ENCODE data around the gene C1QTNF9. TPM values are rescaled to one million over a fixed set of nuclear protein-coding genes. Genes with fewer than 3 reads are reported as not detected.
"Not testable (repeated sequence)": the region's sequence is repeated elsewhere in the genome, so short reads cannot be mapped to it uniquely, and the experiment has no call there.

Gene C1QTNF9
- polyA plus RNA-seq, 1 donor, result 0.42 TPM

DNA sequence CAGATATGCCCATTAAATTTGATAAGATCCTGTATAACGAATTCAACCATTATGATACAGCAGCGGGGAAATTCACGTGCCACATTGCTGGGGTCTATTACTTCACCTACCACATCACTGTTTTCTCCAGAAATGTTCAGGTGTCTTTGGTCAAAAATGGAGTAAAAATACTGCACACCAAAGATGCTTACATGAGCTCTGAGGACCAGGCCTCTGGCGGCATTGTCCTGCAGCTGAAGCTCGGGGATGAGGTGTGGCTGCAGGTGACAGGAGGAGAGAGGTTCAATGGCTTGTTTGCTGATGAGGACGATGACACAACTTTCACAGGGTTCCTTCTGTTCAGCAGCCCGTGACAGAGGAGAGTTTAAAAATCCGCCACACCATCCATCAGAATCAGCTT is 12.0 kb downstream of the C1QTNF9 start:
- H3K36me3 ChIP-seq (ENCODE audit: control insufficient read depth, insufficient read depth, low read length); H3K9me3 ChIP-seq (ENCODE audit: control insufficient read depth, low read depth, low read length); H3K4me1 ChIP-seq (ENCODE audit: control insufficient read depth, insufficient read depth, low read length); H3K27ac ChIP-seq (ENCODE audit: low read length); H3K27me3 ChIP-seq (ENCODE audit: control insufficient read depth, insufficient read depth, low read length); H3K4me3 ChIP-seq (ENCODE audit: low read length); DNase-seq: not testable (repeated sequence)
- no CpG with 5 or more reads among the region's 8 CpGs for WGBS (ENCODE audit: insufficient coverage, low lambda C conversion rate)

DNA sequence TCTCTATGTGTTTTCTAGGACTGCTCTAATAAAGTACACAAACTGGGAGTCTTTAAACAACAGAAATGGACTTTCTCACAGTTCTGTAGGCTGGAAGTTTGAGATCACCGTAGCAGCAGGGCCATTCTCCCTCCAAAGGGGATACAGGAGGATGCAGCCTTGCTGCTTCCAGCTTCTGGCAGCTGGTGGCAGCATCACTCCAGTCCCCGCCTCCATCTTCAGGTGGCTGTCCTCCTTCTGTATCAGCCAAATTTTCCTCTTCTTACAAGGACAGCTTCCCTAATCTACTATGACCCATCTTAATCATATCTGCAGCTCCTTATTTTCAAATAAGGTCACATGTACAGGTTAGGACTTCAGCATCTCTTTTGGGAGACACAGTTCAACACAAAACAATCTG is 13.1 kb downstream of the C1QTNF9 start:
- H3K4me3 ChIP-seq (ENCODE audit: low read length); DNase-seq; H3K9me3 ChIP-seq (ENCODE audit: control insufficient read depth, low read depth, low read length); H3K27me3 ChIP-seq (ENCODE audit: control insufficient read depth, insufficient read depth, low read length); H3K27ac ChIP-seq (ENCODE audit: low read length); H3K36me3 ChIP-seq (ENCODE audit: control insufficient read depth, insufficient read depth, low read length); H3K4me1 ChIP-seq (ENCODE audit: control insufficient read depth, insufficient read depth, low read length): not testable (repeated sequence)
- WGBS (ENCODE audit: insufficient coverage, low lambda C conversion rate), result no CpG with 5 or more reads among the region's 2 CpGs

DNA sequence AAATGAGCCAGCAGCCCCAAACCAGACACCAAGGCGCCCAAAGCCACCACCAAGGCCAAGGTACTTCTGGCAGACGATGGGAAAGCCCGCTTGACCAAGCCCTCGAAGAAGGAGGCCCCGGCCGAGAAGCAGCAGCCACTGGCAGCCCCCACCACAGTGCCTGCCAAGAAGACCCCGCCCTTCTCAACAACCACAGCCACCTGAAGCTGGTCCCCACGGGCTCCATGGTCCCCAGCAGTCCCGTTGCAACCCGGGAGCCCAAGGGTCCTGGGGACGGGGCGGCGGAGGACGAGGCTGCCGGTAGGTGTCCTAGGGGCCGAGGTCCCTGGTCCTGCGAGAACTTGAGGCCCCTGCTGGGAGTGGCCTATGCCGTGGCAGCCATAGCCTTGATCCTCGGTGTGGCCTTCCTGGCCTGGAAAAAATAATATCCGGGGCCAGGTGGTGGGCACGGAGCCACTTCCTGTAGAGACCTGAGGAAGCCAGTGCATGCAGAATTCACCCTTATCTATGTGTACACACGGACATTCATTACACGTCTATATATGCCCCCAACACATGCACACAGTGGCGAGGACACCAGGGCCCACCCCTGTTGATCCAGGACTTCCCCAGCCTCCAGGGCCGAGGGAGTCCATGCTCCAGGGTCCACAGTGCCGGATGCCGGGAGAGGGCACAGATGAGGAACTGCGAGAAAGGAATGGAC is 13.8 kb downstream of the C1QTNF9 start:
- Histone ChIP-seq H3K27me3 (ENCODE audit: control insufficient read depth, insufficient read depth, low read length) (peaks cover 12% of the 10 kb centered on the region), H3K36me3 (ENCODE audit: control insufficient read depth, insufficient read depth, low read length) (no peaks in the 10 kb centered on the region), H3K27ac (ENCODE audit: low read length) (no peak overlapping the region), H3K4me3 (ENCODE audit: low read length) (no peak overlapping the region), H3K4me1 (ENCODE audit: control insufficient read depth, insufficient read depth, low read length) (no peaks in the 10 kb centered on the region), H3K9me3 (ENCODE audit: control insufficient read depth, low read depth, low read length) (peaks cover 6% of the 10 kb centered on the region)
- WGBS (ENCODE audit: insufficient coverage, low lambda C conversion rate), result no CpG with 5 or more reads among the region's 28 CpGs
- no peak for DNase-seq

- Histone ChIP-seq H3K4me1 (ENCODE audit: control insufficient read depth, insufficient read depth, low read length) (no peaks in the 10 kb centered on the region), H3K27me3 (ENCODE audit: control insufficient read depth, insufficient read depth, low read length) (peaks cover 14% of the 10 kb centered on the region), H3K4me3 (ENCODE audit: low read length) (no peak overlapping the region), H3K27ac (ENCODE audit: low read length) (no peak overlapping the region), H3K36me3 (ENCODE audit: control insufficient read depth, insufficient read depth, low read length) (no peaks in the 10 kb centered on the region), H3K9me3 (ENCODE audit: control insufficient read depth, low read depth, low read length) (peaks cover 7% of the 10 kb centered on the region)
- DNase-seq, result no peak
- 50% methylated on average over 1 of the region's 5 CpGs for WGBS (ENCODE audit: insufficient coverage, low lambda C conversion rate)
Observed at GRCh38 chr13:24323739-24324075, 14.3 kb downstream of the C1QTNF9 start.

GRCh38 chr13:24327598-24327997 is 18.2 kb downstream of the C1QTNF9 start:
- H3K27ac ChIP-seq (ENCODE audit: low read length); H3K36me3 ChIP-seq (ENCODE audit: control insufficient read depth, insufficient read depth, low read length); H3K9me3 ChIP-seq (ENCODE audit: control insufficient read depth, low read depth, low read length); H3K4me3 ChIP-seq (ENCODE audit: low read length); DNase-seq; H3K4me1 ChIP-seq (ENCODE audit: control insufficient read depth, insufficient read depth, low read length): not testable (repeated sequence)
- WGBS (ENCODE audit: insufficient coverage, low lambda C conversion rate), result 100% methylated on average over 3 of the region's 23 CpGs
- H3K27me3 ChIP-seq (ENCODE audit: control insufficient read depth, insufficient read depth, low read length), result peaks cover 14% of the 10 kb centered on the region

GRCh38 chr13:24328145-24328544 is 18.8 kb downstream of the C1QTNF9 start:
- no peak overlapping the region for H3K27ac ChIP-seq (ENCODE audit: low read length)
- H3K36me3 ChIP-seq (ENCODE audit: control insufficient read depth, insufficient read depth, low read length), result no peaks in the 10 kb centered on the region
- DNase-seq, result no peak
- peaks cover 14% of the 10 kb centered on the region for H3K27me3 ChIP-seq (ENCODE audit: control insufficient read depth, insufficient read depth, low read length)
- no peaks in the 10 kb centered on the region for H3K4me1 ChIP-seq (ENCODE audit: control insufficient read depth, insufficient read depth, low read length)
- H3K9me3 ChIP-seq (ENCODE audit: control insufficient read depth, low read depth, low read length), result peaks cover 5% of the 10 kb centered on the region
- WGBS (ENCODE audit: insufficient coverage, low lambda C conversion rate), result no CpG with 5 or more reads among the region's 38 CpGs
- no peak overlapping the region for H3K4me3 ChIP-seq (ENCODE audit: low read length)

DNA sequence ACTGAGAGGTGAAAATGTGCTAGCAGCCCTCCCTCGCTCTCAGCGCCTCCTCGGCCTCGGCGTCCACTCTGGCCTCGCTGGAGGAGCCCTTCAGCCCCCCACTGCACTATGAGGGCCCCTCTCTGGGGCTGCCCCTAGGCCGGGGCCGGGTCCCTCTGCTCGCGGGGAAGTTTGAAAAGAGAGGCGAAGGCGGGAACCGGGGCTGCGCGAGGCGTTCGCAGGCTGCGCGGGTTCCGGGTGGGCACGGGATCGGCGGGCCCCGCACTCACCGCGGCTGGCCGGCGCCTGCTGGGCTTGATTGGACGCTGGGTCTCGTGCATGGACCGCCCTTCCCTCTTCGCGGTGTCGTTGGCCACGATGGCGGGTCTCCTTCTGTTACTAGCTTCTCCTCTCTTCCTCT is 29.3 kb downstream of the C1QTNF9 start:
- Histone ChIP-seq H3K4me3 (ENCODE audit: low read length) (no peak overlapping the region), H3K27ac (ENCODE audit: low read length) (no peak overlapping the region), H3K27me3 (ENCODE audit: control insufficient read depth, insufficient read depth, low read length) (peaks cover 4% of the 10 kb centered on the region), H3K4me1 (ENCODE audit: control insufficient read depth, insufficient read depth, low read length) (no peaks in the 10 kb centered on the region), H3K9me3 (ENCODE audit: control insufficient read depth, low read depth, low read length) (peaks cover 5% of the 10 kb centered on the region), H3K36me3 (ENCODE audit: control insufficient read depth, insufficient read depth, low read length) (no peaks in the 10 kb centered on the region)
- whole genome bisulfite sequencing (ENCODE audit: insufficient coverage, low lambda C conversion rate), result no CpG with 5 or more reads among the region's 36 CpGs
- no peak for DNase-seq

GRCh38 chr13:24339937-24340607 is 30.7 kb downstream of the C1QTNF9 start:
- 80% methylated on average over 1 of the region's 35 CpGs for WGBS (ENCODE audit: insufficient coverage, low lambda C conversion rate)
- DNase-seq, result no peak

DNA sequence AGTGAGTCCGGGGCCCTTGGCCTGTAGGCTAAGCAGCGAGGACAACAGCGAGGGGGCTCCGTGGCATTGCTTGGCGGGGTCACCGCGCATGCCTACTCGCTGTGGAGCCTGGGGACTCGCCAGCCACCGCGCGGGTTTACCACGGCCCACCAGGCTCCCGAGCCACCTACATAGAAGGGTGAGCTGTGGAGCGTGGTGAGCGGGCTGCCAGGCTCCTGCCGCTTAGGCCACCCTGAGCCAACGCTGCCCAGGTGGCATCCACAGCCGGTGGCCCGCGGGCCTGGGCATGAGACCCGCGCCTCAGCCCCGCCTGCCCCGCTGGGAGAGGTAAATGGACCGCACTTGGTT is 31.2 kb downstream of the C1QTNF9 start:
- no CpG with 5 or more reads among the region's 26 CpGs for WGBS (ENCODE audit: insufficient coverage, low lambda C conversion rate)
- no peak for DNase-seq
- Histone ChIP-seq H3K4me3 (ENCODE audit: low read length) (no peak overlapping the region), H3K27me3 (ENCODE audit: control insufficient read depth, insufficient read depth, low read length) (peaks cover 4% of the 10 kb centered on the region), H3K27ac (ENCODE audit: low read length) (no peak overlapping the region), H3K36me3 (ENCODE audit: control insufficient read depth, insufficient read depth, low read length) (no peaks in the 10 kb centered on the region), H3K4me1 (ENCODE audit: control insufficient read depth, insufficient read depth, low read length) (no peaks in the 10 kb centered on the region), H3K9me3 (ENCODE audit: control insufficient read depth, low read depth, low read length) (peaks cover 5% of the 10 kb centered on the region)

More at GRCh38 chr13:24339937-24340607, 30.7 kb downstream of the C1QTNF9 start:
- H3K27me3 ChIP-seq (ENCODE audit: control insufficient read depth, insufficient read depth, low read length), result peaks cover 4% of the 10 kb centered on the region
- no peaks in the 10 kb centered on the region for H3K36me3 ChIP-seq (ENCODE audit: control insufficient read depth, insufficient read depth, low read length)
- no peak overlapping the region for H3K27ac ChIP-seq (ENCODE audit: low read length)
- no peaks in the 10 kb centered on the region for H3K4me1 ChIP-seq (ENCODE audit: control insufficient read depth, insufficient read depth, low read length)
- peaks cover 5% of the 10 kb centered on the region for H3K9me3 ChIP-seq (ENCODE audit: control insufficient read depth, low read depth, low read length)
- H3K4me3 ChIP-seq (ENCODE audit: low read length), result no peak overlapping the region

- Histone ChIP-seq H3K4me3 (ENCODE audit: low read length) (no peak overlapping the region), H3K27ac (ENCODE audit: low read length) (no peak overlapping the region), H3K4me1 (ENCODE audit: control insufficient read depth, insufficient read depth, low read length) (no peaks in the 10 kb centered on the region), H3K9me3 (ENCODE audit: control insufficient read depth, low read depth, low read length) (peaks cover 5% of the 10 kb centered on the region), H3K36me3 (ENCODE audit: control insufficient read depth, insufficient read depth, low read length) (no peaks in the 10 kb centered on the region), H3K27me3 (ENCODE audit: control insufficient read depth, insufficient read depth, low read length) (peaks cover 4% of the 10 kb centered on the region)
- no peak for DNase-seq
- no CpG with 5 or more reads among the region's 3 CpGs for WGBS (ENCODE audit: insufficient coverage, low lambda C conversion rate)
Observed at GRCh38 chr13:24341439-24341838, 32.1 kb downstream of the C1QTNF9 start.

DNA sequence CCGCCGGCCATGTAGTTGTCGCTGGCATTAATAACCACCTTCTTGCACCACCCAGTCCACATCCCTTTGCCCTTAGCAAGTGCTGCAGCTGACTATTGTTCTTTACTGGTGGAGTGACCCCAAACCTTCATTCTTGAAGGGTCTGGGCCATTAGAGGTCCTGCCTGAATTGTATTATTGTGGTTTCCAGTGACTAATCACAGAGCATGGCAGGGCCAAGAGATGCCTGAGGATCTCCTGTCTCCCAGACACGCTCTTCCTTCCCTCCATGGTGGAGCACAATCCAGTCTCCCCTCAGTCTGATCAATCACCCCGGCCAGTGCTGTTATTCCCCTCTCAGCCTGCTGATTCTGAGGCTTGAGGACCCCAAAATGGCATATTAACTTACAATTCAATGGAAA is 39.0 kb downstream of the C1QTNF9 start:
- Histone ChIP-seq H3K4me1 (ENCODE audit: control insufficient read depth, insufficient read depth, low read length) (no peaks in the 10 kb centered on the region), H3K27ac (ENCODE audit: low read length) (no peak overlapping the region), H3K4me3 (ENCODE audit: low read length) (no peak overlapping the region), H3K27me3 (ENCODE audit: control insufficient read depth, insufficient read depth, low read length) (no peaks in the 10 kb centered on the region), H3K9me3 (ENCODE audit: control insufficient read depth, low read depth, low read length) (no peaks in the 10 kb centered on the region), H3K36me3 (ENCODE audit: control insufficient read depth, insufficient read depth, low read length) (no peaks in the 10 kb centered on the region)
- DNase-seq, result no peak
- no CpG with 5 or more reads among the region's 5 CpGs for WGBS (ENCODE audit: insufficient coverage, low lambda C conversion rate)

Data from large intestine (tissue), 3 donors.